HCT116 (cell line): ENCODE data around the gene CRTC3. TPM values are rescaled to one million over a fixed set of nuclear protein-coding genes. Genes with fewer than 3 reads are reported as not detected.

ENCODE experiments used
- ATAC-seq: fragments of 200-7000 bp; cut with Tn5 transposase; 2 replicates; pipeline ENCODE4 v1.9.1; 2020; ENCODE audit warnings: mild to moderate bottlenecking, moderate library complexity
- BruUV-seq: library from RNA; stranded (reverse); fragments of 400-500 nt; replicated peaks from 2 replicates; lab custom pipeline; 2021; lab: Mats Ljungman, UMichigan
- CTCF ChIA-PET: fragments of 300-600 bp; sonication (Branson Sonifier 250); formaldehyde crosslinking; loops from one replicate; lab custom pipeline; 2021; ENCODE audit warnings: antibody characterized with exemption; lab: Charles Lee
- POLR2A ChIA-PET: fragments of 300-600, 350-600 bp; sonication (Branson Sonifier 250); formaldehyde crosslinking; loops from one replicate; lab custom pipeline; 2021; ENCODE audit warnings: antibody characterized with exemption; lab: Charles Lee
- RAD21 ChIA-PET, 2 experiments: fragments of 300-600 bp; sonication (Branson Sonifier 250); formaldehyde crosslinking; loops; one replicate each; lab custom pipeline; 2023; ENCODE audit warnings: low total read pairs in 2 of 2; ENCODE audit not compliant: uncharacterized antibody in 2 of 2, unreplicated experiment in 2 of 2, low non-redundant PET in 1 of 2; lab: Charles Lee
- DNase-seq: peaks from one replicate; pipeline ENCODE4 v3.0.0-alpha.2; 2010; ENCODE audit warnings: low read depth, low spot score
- H2AFZ ChIP-seq: fragments of 200-600 bp; shearing (Covaris generic), sonication (generic); 2 replicates; pipeline ENCODE4 v1.6.1; 2017; ENCODE audit warnings: low read depth, mixed run types, mixed read lengths, antibody characterized with exemption, low read length; ENCODE audit not compliant: poor library complexity, severe bottlenecking
- H3K27ac ChIP-seq: 2 replicates; pipeline ENCODE4 v1.5.1; 2012; ENCODE audit warnings: low read depth, low read length
- H3K27me3 ChIP-seq: fragments of 200-600 bp; sonication (generic); 2 replicates; pipeline ENCODE4 v1.6.1; 2016; ENCODE audit warnings: mixed run types, low read length, mixed read lengths; ENCODE audit not compliant: insufficient read depth
- H3K36me3 ChIP-seq, 2 experiments: fragments of 200-500 bp in 1 of 2; fragments of 200-600 bp in 1 of 2; sonication (Bioruptor generic) in 1 of 2; sonication (generic) in 1 of 2; 2 replicates each; pipeline versions ENCODE4 v1.5.1 to v1.6.1; 2014 to 2016; ENCODE audit warnings: low read length in 2 of 2, inconsistent platforms in 1 of 2, mixed read lengths in 1 of 2, mixed run types in 1 of 2; ENCODE audit not compliant: insufficient read depth in 2 of 2, control insufficient read depth in 1 of 2
- H3K4me1 ChIP-seq, 2 experiments: fragments of 200-600 bp in 1 of 2; sonication (generic) in 1 of 2; 2 replicates each; pipeline versions ENCODE4 v1.5.1 to v1.6.1; 2012 to 2017; ENCODE audit warnings: low read length in 2 of 2, inconsistent platforms in 1 of 2, mild to moderate bottlenecking in 1 of 2, mixed read lengths in 1 of 2, mixed run types in 1 of 2, moderate library complexity in 1 of 2; ENCODE audit not compliant: insufficient read depth in 2 of 2, control insufficient read depth in 1 of 2
- H3K4me2 ChIP-seq: fragments of 200-600 bp; sonication (generic); 2 replicates; pipeline ENCODE4 v1.6.1; 2017; ENCODE audit warnings: mixed run types, low read length, mixed read lengths
- H3K4me3 ChIP-seq, 2 experiments: fragments of 200-600 bp in 1 of 2; sonication (generic) in 1 of 2; replicated peaks in 1 of 2; 2 replicates each; pipeline ENCODE4 v1.5.1; 2011 to 2016; ENCODE audit warnings: low read length in 2 of 2, control low read depth in 1 of 2, low read depth in 1 of 2, mild to moderate bottlenecking in 1 of 2, mixed read lengths in 1 of 2, mixed run types in 1 of 2
- H3K79me2 ChIP-seq: fragments of 200-600 bp; sonication (generic); 2 replicates; pipeline ENCODE4 v1.6.1; 2017; ENCODE audit warnings: mild to moderate bottlenecking, mixed run types, low read length, moderate library complexity, mixed read lengths; ENCODE audit not compliant: insufficient read depth
- H3K9ac ChIP-seq: fragments of 200-600 bp; sonication (generic); 2 replicates; pipeline ENCODE4 v1.6.1; 2016; ENCODE audit warnings: low read length, mixed read lengths
- H3K9me2 ChIP-seq: fragments of 200-600 bp; sonication (generic), shearing (Covaris generic); 2 replicates; pipeline ENCODE4 v1.6.1; 2017; ENCODE audit warnings: mixed run types, mild to moderate bottlenecking, moderate library complexity; ENCODE audit not compliant: insufficient read depth
- H3K9me3 ChIP-seq, 2 experiments: fragments of 200-500 bp in 1 of 2; fragments of 200-600 bp in 1 of 2; sonication (Bioruptor generic) in 1 of 2; sonication (generic) in 1 of 2; 2 replicates each; pipeline ENCODE4 v1.6.1; 2014 to 2017; ENCODE audit warnings: low read length in 2 of 2, mixed read lengths in 2 of 2, inconsistent platforms in 1 of 2, low read depth in 1 of 2, mild to moderate bottlenecking in 1 of 2, mixed run types in 1 of 2, moderate library complexity in 1 of 2; ENCODE audit not compliant: control insufficient read depth in 1 of 2, insufficient read depth in 1 of 2
- H4K20me1 ChIP-seq: fragments of 200-600 bp; sonication (generic), shearing (Covaris generic); 2 replicates; pipeline ENCODE4 v1.6.1; 2017; ENCODE audit warnings: mixed run types, mild to moderate bottlenecking, moderate library complexity; ENCODE audit not compliant: insufficient read depth
- ATF3 ChIP-seq: IDR thresholded peaks from 2 replicates; pipeline ENCODE4 v1.6.1; 2012
- EGR1 ChIP-seq: IDR thresholded peaks from 2 replicates; pipeline ENCODE4 v1.6.1; 2012; ENCODE audit warnings: low read depth
- RAD21 ChIP-seq: IDR thresholded peaks from 2 replicates; pipeline ENCODE4 v1.6.1; 2012; ENCODE audit warnings: low read depth, mild to moderate bottlenecking
- SIN3A ChIP-seq: IDR thresholded peaks from 2 replicates; pipeline ENCODE4 v1.6.1; 2012; ENCODE audit warnings: low read depth
- SP1 ChIP-seq: IDR thresholded peaks from 2 replicates; pipeline ENCODE4 v1.6.1; 2012; ENCODE audit warnings: low read depth
- TCF7L2 ChIP-seq: IDR thresholded peaks from 2 replicates; pipeline ENCODE4 v1.7.0; 2011; ENCODE audit warnings: borderline replicate concordance, inconsistent platforms; ENCODE audit not compliant: insufficient read depth, insufficient read length; ENCODE audit errors: extremely low read depth
- YY1 ChIP-seq: IDR thresholded peaks from 2 replicates; pipeline ENCODE4 v1.6.1; 2011; ENCODE audit warnings: low read length, low read depth, moderate library complexity, mild to moderate bottlenecking; ENCODE audit not compliant: insufficient replicate concordance; ENCODE audit errors: extremely low read depth
- ZBTB33 ChIP-seq: IDR thresholded peaks from 2 replicates; pipeline ENCODE4 v1.6.1; 2011; ENCODE audit warnings: mild to moderate bottlenecking, low read length, moderate library complexity; ENCODE audit not compliant: insufficient replicate concordance; ENCODE audit errors: extremely low read depth
- ZFX ChIP-seq: fragments of 450-650 bp; IDR thresholded peaks from 2 replicates; pipeline ENCODE4 v1.6.1; 2017
- ZNF274 ChIP-seq: fragments of 200-500 bp; sonication (Bioruptor generic); IDR thresholded peaks from 2 replicates; pipeline ENCODE4 v1.6.1; 2014; ENCODE audit warnings: mild to moderate bottlenecking, low read depth, low read length, inconsistent platforms
- intact Hi-C: fragments of 100-400 bp; cut with micrococcal nuclease; formaldehyde crosslinking; loops from 2 replicates; pipeline ENCODE4 v1.10.0; 2022
- total RNA-seq: library from RNA; stranded (reverse); gene quantifications from one replicate; pipeline ENCODE4 v1.2.1, GENCODE V29; 2021; ENCODE audit not compliant: unreplicated experiment

The CRTC3 gene
- total RNA-seq, 1 experiment from 2014 or later: 20.7 TPM

- Histone ChIP-seq H3K4me3 (peak overlapping the region; percentile 65 to 74), H4K20me1 (peaks cover 6% of the 10 kb centered on the region; the same call in 1 of the 2 replicates), H3K27ac (no peak overlapping the region), H2AFZ (no peak overlapping the region), H3K27me3 (no peaks in the 10 kb centered on the region), H3K79me2 (peaks cover 49% of the 10 kb centered on the region), H3K9ac (no peak overlapping the region), H3K4me2 (peak overlapping the region; percentile 79), H3K4me1 (peaks cover 8 to 10% of the 10 kb centered on the region in 2 experiments), H3K9me2 (no peaks in the 10 kb centered on the region), H3K36me3 (no peaks in the 10 kb centered on the region; a peak in 1 of 4 replicates), H3K9me3 (no peaks in the 10 kb centered on the region)
- TF ChIP-seq ZNF274 (no peak), TCF7L2 (no peak), ZBTB33 (no peak), SIN3A (no peak), ZFX (no peak), ATF3 (no peak), EGR1 (no peak), SP1 (no peak), RAD21 (no peak), YY1 (no peak)
- no peak for DNase-seq
- ChIA-PET CTCF (no interaction called here), POLR2A (interaction anchor here (1.7 kb wide), 1 partner anchor 9 kb away, joined by 3 read pairs; no protein-coding TSS in a partner anchor), RAD21 (no interaction called here)
- no peak for ATAC-seq
- intact Hi-C loops: no loop called here
- no TSS peak for BruUV-seq
Observed at GRCh38 chr15:90531147-90531546, 1.4 kb downstream of the CRTC3 start.
